T-helper 2 cell treated with Interferon-gamma antibody and Interleukin-4, amounts not matched to agents 5 μg/mL and 100 μg/mL, for 36 hours (primary cell): Measurements from ENCODE around the gene CMPK2.

Source experiments
- DNase-seq: peaks from one replicate; pipeline ENCODE4 v3.0.0; 2021; ENCODE audit warnings: low spot score
- H3K27ac Mint-ChIP-seq: one replicate; pipeline ENCODE4 v1.8.0; 2021; ENCODE audit warnings: mild to moderate bottlenecking, mixed read lengths
- H3K27me3 Mint-ChIP-seq: one replicate; pipeline ENCODE4 v1.8.0; 2021; ENCODE audit warnings: low read depth, mixed read lengths
- H3K36me3 Mint-ChIP-seq: one replicate; pipeline ENCODE4 v1.8.0; 2021; ENCODE audit warnings: low read depth, mixed read lengths
- H3K4me1 Mint-ChIP-seq: one replicate; pipeline ENCODE4 v1.8.0; 2021; ENCODE audit warnings: low read depth, mixed read lengths
- H3K4me3 Mint-ChIP-seq: one replicate; pipeline ENCODE4 v1.8.0; 2022; ENCODE audit warnings: mild to moderate bottlenecking, moderate library complexity, mixed read lengths
- H3K9me3 Mint-ChIP-seq: one replicate; pipeline ENCODE4 v1.8.0; 2021; ENCODE audit warnings: mixed read lengths

CMPK2 gene

GRCh38 chr2:6845903-6846302, 19.8 kb downstream of the CMPK2 start:
- H3K4me1 Mint-ChIP-seq = peaks cover 3% of the 10 kb centered on the region
- DNase-seq = no peak
- H3K9me3 Mint-ChIP-seq = peaks cover 69% of the 10 kb centered on the region
- H3K27ac Mint-ChIP-seq = no peak overlapping the region
- H3K36me3 Mint-ChIP-seq = peaks cover 72% of the 10 kb centered on the region
- H3K27me3 Mint-ChIP-seq = no peaks in the 10 kb centered on the region
- H3K4me3 Mint-ChIP-seq = no peak overlapping the region

DNA sequence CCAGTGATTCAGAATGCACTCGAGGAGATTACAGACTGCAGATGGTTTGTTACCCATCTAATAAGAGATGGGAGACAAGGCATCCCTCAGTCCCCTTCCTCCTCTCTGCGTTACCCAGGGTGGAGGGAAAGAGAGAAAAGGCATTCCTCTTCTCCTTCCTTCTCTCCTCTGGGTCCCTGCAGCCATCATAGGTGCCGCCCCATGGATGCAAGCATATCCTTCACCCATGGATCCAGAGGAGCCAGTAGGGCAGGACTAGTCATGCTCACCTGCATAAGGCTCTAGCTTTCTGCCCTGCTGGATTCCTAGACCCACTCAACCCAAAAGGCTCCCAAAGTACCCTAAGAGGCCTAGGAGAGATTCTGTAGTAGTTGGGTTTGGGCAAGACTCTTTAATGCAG, 20.4 kb downstream of the CMPK2 start:
- H3K36me3 Mint-ChIP-seq = peaks cover 66% of the 10 kb centered on the region
- H3K4me3 Mint-ChIP-seq = no peak overlapping the region
- no peak for DNase-seq
- no peak overlapping the region for H3K27ac Mint-ChIP-seq
- peaks cover 74% of the 10 kb centered on the region for H3K9me3 Mint-ChIP-seq
- no peaks in the 10 kb centered on the region for H3K27me3 Mint-ChIP-seq
- peaks cover 3% of the 10 kb centered on the region for H3K4me1 Mint-ChIP-seq

GRCh38 chr2:6841537-6842287, 24.0 kb downstream of the CMPK2 start:
- Mint-ChIP-seq H3K4me1 (no peaks in the 10 kb centered on the region), H3K4me3 (no peak overlapping the region), H3K27ac (no peak overlapping the region), H3K36me3 (peaks cover 51% of the 10 kb centered on the region), H3K27me3 (no peaks in the 10 kb centered on the region), H3K9me3 (peaks cover 72% of the 10 kb centered on the region)
- DNase-seq = no peak

DNA sequence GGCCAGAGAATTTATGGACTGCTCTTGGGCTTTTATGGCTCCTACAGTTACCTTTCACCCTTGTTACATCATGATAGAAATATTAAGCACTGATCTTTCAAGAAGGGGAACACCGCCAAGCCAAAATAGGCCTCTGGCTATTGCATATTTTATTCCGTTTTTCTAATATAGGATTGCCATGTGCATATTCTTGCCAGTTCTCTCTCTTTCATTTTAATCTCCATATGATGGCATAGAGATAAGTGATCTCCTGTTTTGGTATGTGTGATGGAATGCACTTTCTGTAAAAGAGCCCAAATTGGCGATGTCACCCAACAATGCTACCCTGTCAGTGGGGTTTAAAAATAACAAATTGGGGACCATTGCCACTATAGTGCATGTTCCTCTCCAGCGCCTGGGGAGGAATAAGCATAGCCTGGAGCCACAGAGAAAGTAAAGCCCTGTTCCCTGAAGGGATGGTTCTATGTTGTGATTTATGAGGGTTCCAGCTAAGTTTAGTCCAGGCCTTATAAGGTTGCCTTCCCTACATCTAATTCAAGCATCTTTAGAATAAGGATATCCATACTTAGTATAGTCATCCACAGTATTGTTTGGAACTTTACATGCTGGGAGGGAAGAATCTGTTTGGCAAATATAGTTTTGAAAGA, 26.9 kb downstream of the CMPK2 start:
- Mint-ChIP-seq H3K4me3 (no peak overlapping the region), H3K36me3 (peaks cover 37% of the 10 kb centered on the region), H3K27ac (no peak overlapping the region), H3K4me1 (peaks cover 15% of the 10 kb centered on the region), H3K27me3 (no peaks in the 10 kb centered on the region), H3K9me3 (peaks cover 58% of the 10 kb centered on the region)
- DNase-seq = no peak

DNA sequence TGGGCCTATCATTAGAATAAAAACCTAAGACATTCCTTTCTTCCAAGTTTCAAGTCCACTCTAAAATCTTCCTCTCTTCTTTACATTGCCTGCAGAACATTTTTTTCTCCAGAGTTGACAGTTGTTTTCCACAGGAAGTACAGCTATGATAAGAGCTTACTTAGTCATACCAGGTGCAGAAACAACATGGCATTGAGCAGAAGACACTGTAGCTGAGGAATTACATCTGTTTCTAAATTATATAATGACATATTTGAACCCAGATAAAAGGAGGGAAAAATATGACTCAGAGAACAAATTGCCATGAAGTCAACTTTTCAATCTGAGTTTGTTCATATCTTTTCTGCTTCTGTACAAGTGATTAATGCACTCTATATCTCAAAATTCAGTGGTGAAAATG, 30.2 kb downstream of the CMPK2 start:
- no peak for DNase-seq
- Mint-ChIP-seq H3K36me3 (peaks cover 47% of the 10 kb centered on the region), H3K27me3 (no peaks in the 10 kb centered on the region), H3K4me3 (no peak overlapping the region), H3K4me1 (peaks cover 23% of the 10 kb centered on the region), H3K9me3 (peaks cover 52% of the 10 kb centered on the region), H3K27ac (peak overlapping the region; percentile 18)

DNA sequence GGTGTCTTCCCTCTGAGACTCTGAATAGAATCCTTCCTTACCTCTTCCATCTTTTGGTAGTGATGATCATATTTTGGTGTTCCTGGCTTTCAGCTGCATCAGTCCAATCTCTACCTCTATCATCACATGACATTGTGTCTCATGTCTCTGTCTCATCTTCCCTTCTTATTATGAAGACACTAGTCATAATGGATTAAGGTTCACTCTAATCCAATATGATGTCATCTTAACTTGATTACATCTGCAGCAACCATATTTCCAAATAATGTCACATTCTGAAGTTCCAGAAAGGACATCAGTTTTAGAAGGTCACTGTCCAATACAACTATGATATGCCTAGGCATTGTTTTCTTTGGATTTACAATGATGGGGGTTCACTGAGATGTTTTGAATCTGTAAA, 31.5 kb downstream of the CMPK2 start:
- H3K27me3 Mint-ChIP-seq = no peaks in the 10 kb centered on the region
- H3K27ac Mint-ChIP-seq = no peak overlapping the region
- peaks cover 46% of the 10 kb centered on the region for H3K9me3 Mint-ChIP-seq
- DNase-seq = no peak
- peaks cover 23% of the 10 kb centered on the region for H3K4me1 Mint-ChIP-seq
- H3K36me3 Mint-ChIP-seq = peaks cover 43% of the 10 kb centered on the region
- H3K4me3 Mint-ChIP-seq = no peak overlapping the region

DNA sequence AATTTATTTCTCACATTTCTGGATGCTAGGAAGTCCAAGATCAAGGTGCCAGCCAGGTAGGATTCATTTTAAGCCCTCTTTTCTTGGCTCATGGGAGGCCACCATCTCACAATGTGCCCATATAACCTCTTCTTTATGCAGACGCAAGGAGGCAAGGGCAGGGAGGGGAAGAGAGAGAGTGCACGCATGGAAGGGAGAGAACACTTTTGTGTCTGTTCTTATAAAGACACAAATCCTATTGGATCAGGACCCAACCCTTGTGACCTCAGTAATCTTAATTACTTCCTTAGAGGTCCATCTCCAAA, 32.5 kb downstream of the CMPK2 start:
- Mint-ChIP-seq H3K4me1 (peaks cover 23% of the 10 kb centered on the region), H3K9me3 (peaks cover 45% of the 10 kb centered on the region), H3K27ac (peak overlapping the region; percentile 64), H3K27me3 (no peaks in the 10 kb centered on the region), H3K4me3 (peak overlapping the region; percentile 69), H3K36me3 (peaks cover 37% of the 10 kb centered on the region)
- no peak for DNase-seq

DNA sequence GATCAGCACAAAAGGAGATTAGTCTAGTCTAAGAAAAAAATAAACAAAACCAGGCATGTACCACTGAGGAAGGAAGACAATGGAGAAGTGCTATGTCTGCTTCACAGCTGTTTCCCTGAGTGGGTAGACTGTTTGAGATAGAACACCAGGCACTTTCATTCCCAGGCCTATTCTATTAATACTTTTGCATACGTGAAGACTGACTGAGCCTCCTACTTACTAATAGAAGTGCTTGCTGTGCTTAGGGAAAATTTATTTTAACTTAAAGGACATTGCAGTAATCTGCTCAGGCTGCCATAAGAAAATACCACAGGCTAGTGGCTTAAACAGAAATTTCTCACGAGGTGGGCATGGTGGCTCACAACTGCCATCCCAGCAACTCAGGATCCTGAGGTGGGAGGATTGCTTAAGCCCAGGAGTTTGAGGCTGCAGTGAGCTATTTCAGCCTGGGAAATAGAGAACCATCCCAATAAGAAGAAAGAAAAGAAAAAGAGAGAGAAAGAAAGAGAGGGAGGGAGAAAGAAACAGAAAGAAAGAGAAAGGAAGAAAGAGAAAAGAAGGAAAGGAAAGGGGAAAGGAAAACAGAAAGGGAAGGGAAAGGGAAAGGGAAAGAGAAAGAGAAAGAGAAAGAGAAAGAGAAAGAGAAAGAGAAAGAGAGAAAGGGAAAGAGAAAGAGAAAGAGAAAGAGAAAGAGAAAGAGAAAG, 33.0 kb downstream of the CMPK2 start:
- DNase-seq = no peak
- Mint-ChIP-seq H3K27ac (peak overlapping the region; percentile 64), H3K27me3 (no peaks in the 10 kb centered on the region), H3K4me1 (peaks cover 27% of the 10 kb centered on the region), H3K9me3 (peaks cover 42% of the 10 kb centered on the region), H3K4me3 (peak overlapping the region; percentile 69), H3K36me3 (peaks cover 34% of the 10 kb centered on the region)

- Mint-ChIP-seq H3K4me1 (peaks cover 33% of the 10 kb centered on the region), H3K36me3 (peaks cover 34% of the 10 kb centered on the region), H3K27ac (no peak overlapping the region), H3K27me3 (no peaks in the 10 kb centered on the region), H3K9me3 (peaks cover 42% of the 10 kb centered on the region), H3K4me3 (no peak overlapping the region)
- DNase-seq = no peak
Measured at GRCh38 chr2:6831229-6831628, 34.5 kb downstream of the CMPK2 start.

DNA sequence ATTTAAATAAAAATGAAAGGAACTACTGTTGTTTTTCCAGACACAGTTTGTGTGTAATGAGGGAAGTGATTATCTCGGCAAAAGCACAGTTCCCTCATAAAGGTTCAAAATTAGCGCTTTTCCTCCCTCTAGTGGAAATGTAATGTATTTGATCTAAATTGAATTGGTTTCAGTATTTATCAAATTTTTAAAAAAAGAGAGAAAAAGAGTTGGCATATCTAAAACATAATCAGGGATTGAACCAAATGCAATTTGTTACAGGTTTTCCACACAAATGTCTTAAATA, 37.5 kb downstream of the CMPK2 start:
- Mint-ChIP-seq H3K36me3 (peaks cover 19% of the 10 kb centered on the region), H3K27ac (no peak overlapping the region), H3K4me3 (no peak overlapping the region), H3K9me3 (peaks cover 24% of the 10 kb centered on the region), H3K4me1 (peaks cover 19% of the 10 kb centered on the region), H3K27me3 (peaks cover 1% of the 10 kb centered on the region)
- no peak for DNase-seq

DNA sequence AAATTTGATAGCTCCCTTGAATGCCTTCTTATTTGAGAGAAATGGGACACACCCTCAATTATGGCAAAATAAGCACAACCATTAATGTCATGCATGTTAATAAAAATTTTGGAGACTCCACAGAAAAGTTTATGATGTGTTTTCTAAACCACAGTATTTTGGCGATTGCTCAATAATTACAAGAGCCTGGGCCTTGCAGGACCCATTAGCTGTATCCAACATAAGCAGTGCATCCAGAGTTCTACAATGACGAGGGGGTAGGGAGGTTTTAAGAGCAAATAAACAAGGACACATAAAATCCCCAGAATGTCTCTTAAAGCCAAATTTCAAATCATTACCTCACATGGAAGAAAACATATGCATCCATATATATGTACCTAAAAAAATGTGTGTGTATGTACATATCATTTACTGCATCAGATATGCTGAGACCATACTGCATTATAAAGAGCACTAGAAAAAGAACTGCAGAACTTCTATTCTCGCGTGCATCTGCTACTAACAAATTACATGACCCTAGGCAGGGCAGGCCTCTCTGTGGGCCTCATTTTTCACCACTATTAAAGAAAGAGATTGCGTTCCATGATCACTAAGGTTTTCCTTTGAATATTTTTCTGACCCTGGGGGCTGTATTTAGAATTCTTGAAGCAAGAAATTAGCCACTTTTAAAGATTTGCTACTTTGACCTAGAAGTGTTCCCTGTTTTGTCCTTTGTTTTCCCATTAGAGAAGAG, 38.0 kb downstream of the CMPK2 start:
- Mint-ChIP-seq H3K4me3 (no peak overlapping the region), H3K9me3 (peaks cover 19% of the 10 kb centered on the region), H3K4me1 (peaks cover 14% of the 10 kb centered on the region), H3K27ac (no peak overlapping the region), H3K27me3 (peaks cover 3% of the 10 kb centered on the region), H3K36me3 (peaks cover 14% of the 10 kb centered on the region)
- no peak for DNase-seq

GRCh38 chr2:6826081-6826913, 39.4 kb downstream of the CMPK2 start:
- peaks cover 11% of the 10 kb centered on the region for H3K36me3 Mint-ChIP-seq
- peak; percentile 54 for DNase-seq

DNA sequence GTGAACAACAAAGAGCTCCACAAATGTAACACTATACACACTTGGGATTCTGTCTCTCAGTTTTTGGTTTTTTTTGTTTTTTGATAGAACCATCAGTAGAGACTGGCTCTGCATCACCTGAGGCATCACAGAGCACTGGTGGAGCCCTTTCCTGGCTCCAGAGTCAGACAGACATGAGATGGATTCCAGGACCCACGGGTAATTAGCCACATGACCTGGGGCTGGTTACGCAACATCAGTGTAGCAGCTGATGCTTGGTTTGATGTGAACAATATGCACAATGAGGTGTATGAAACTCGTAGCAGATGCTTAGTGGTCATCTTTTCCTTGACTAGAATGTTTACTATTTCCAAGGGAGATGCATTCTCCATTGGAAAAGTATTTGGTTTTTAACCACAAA, 40.7 kb downstream of the CMPK2 start:
- Mint-ChIP-seq H3K4me1 (peaks cover 12% of the 10 kb centered on the region), H3K27me3 (peaks cover 10% of the 10 kb centered on the region), H3K36me3 (peaks cover 3% of the 10 kb centered on the region), H3K27ac (no peak overlapping the region), H3K9me3 (peaks cover 1% of the 10 kb centered on the region), H3K4me3 (no peak overlapping the region)
- no peak for DNase-seq

More at GRCh38 chr2:6826081-6826913, 39.4 kb downstream of the CMPK2 start:
- peaks cover 12% of the 10 kb centered on the region for H3K4me1 Mint-ChIP-seq
- no peak overlapping the region for H3K27ac Mint-ChIP-seq
- peaks cover 14% of the 10 kb centered on the region for H3K9me3 Mint-ChIP-seq
- H3K27me3 Mint-ChIP-seq = peaks cover 7% of the 10 kb centered on the region
- H3K4me3 Mint-ChIP-seq = no peak overlapping the region
